AG04449 (cell line): ENCODE results near the gene APEH.
A peak's percentile ranks its signal among the peaks of the same experiment; 100 is the strongest.
"Not testable (repeated sequence)": the region's sequence is repeated elsewhere in the genome, so short reads cannot be mapped to it uniquely, and the experiment has no call there.

Source experiments
- CTCF ChIA-PET: fragments of 350-600 bp; formaldehyde crosslinking; extraction: SDS; loops from one replicate; lab custom pipeline; 2021; ENCODE audit warnings: antibody characterized with exemption; lab: Yijun Ruan, JAX
- POLR2A ChIA-PET: fragments of 400-600, 350-600 bp; formaldehyde crosslinking; extraction: SDS; loops from one replicate; lab custom pipeline; 2020; ENCODE audit warnings: antibody characterized with exemption, inconsistent platforms; lab: Yijun Ruan, JAX
- DNase-seq: peaks from one replicate; pipeline ENCODE4 v3.0.0-alpha.2; 2010; ENCODE audit warnings: low read depth, low spot score
- H3K4me3 ChIP-seq: 2 replicates; pipeline ENCODE4 v1.5.1; 2011; ENCODE audit warnings: low read depth, mild to moderate bottlenecking, control low read depth, low read length
- CTCF ChIP-seq: IDR thresholded peaks from one replicate; pipeline ENCODE4 v1.5.1; 2011; ENCODE audit warnings: mild to moderate bottlenecking, moderate library complexity, low read length, control low read depth, inconsistent platforms; ENCODE audit not compliant: insufficient read depth; ENCODE audit errors: missing control alignments

The APEH gene

GRCh38 chr3:49681232-49681522 lies 7.0 kb downstream of the APEH start:
- ChIA-PET POLR2A (no interaction called here), CTCF (interaction anchor here (2.2 kb wide), 1 partner anchor 9 kb away, joined by 6 read pairs; no protein-coding TSS in a partner anchor)
- no peak for DNase-seq
- no peak for TF ChIP-seq CTCF
- no peak overlapping the region for H3K4me3 ChIP-seq

GRCh38 chr3:49681543-49681942 lies 7.4 kb downstream of the APEH start:
- no peak for DNase-seq
- TF ChIP-seq CTCF = no peak
- ChIA-PET POLR2A (no interaction called here), CTCF (interaction anchor here (2.2 kb wide), 1 partner anchor 10 kb away, joined by 6 read pairs; no protein-coding TSS in a partner anchor)
- no peak overlapping the region for H3K4me3 ChIP-seq

GRCh38 chr3:49683162-49683561 lies 9.0 kb downstream of the APEH start:
- ChIA-PET POLR2A (interaction anchor here (0.6 kb wide), 1 partner anchor 124 kb away, joined by 3 read pairs; no protein-coding TSS in a partner anchor), CTCF (interaction anchor here (1.0 to 1.2 kb wide), 2 partner anchors 143 to 145 kb away, joined by 3 to 4 read pairs; no protein-coding TSS in a partner anchor)
- no peak for DNase-seq
- no peak overlapping the region for H3K4me3 ChIP-seq
- no peak for TF ChIP-seq CTCF

- H3K4me3 ChIP-seq, CTCF ChIA-PET, DNase-seq, POLR2A ChIA-PET: not testable (repeated sequence)
Observed at GRCh38 chr3:49684453-49684852, 10.3 kb downstream of the APEH start.

- CTCF ChIA-PET, POLR2A ChIA-PET, H3K4me3 ChIP-seq, DNase-seq: not testable (repeated sequence)
Observed at GRCh38 chr3:49685103-49685502, 11.0 kb downstream of the APEH start.

GRCh38 chr3:49685846-49686245 lies 11.7 kb downstream of the APEH start:
- DNase-seq, H3K4me3 ChIP-seq, CTCF ChIA-PET, POLR2A ChIA-PET: not testable (repeated sequence)

GRCh38 chr3:49686346-49686745 lies 12.2 kb downstream of the APEH start:
- CTCF ChIA-PET = not testable (repeated sequence)

GRCh38 chr3:49686769-49687423 lies 12.7 kb downstream of the APEH start:
- CTCF ChIA-PET, DNase-seq, POLR2A ChIA-PET: not testable (repeated sequence)
- peak overlapping the region; percentile 30 for H3K4me3 ChIP-seq

More at GRCh38 chr3:49686346-49686745, 12.2 kb downstream of the APEH start:
- POLR2A ChIA-PET, DNase-seq: not testable (repeated sequence)
- peak overlapping the region; percentile 27 for H3K4me3 ChIP-seq

- POLR2A ChIA-PET = interaction anchor here (0.6 kb wide), 1 partner anchor 182 kb away, joined by 4 read pairs; no protein-coding TSS in a partner anchor
Observed at GRCh38 chr3:49687424-49687795, 13.3 kb downstream of the APEH start.

GRCh38 chr3:49688338-49689045 lies 14.3 kb downstream of the APEH start:
- CTCF ChIA-PET = interaction anchor here (2.5 kb wide), 1 partner anchor 149 kb away, joined by 7 read pairs; no protein-coding TSS in a partner anchor
- H3K4me3 ChIP-seq = peak overlapping the region; percentile 95; the same call in 1 of the 2 replicates
- DNase-seq, POLR2A ChIA-PET: not testable (repeated sequence)

More at GRCh38 chr3:49687424-49687795, 13.3 kb downstream of the APEH start:
- CTCF ChIA-PET = interaction anchor here (2.5 kb wide), 1 partner anchor 148 kb away, joined by 7 read pairs; no protein-coding TSS in a partner anchor
- not testable (repeated sequence) for H3K4me3 ChIP-seq, DNase-seq
